Heart left ventricle (tissue), 16 donors: ENCODE data around the gene NLRX1. TPM values are rescaled to one million over a fixed set of nuclear protein-coding genes. Genes with fewer than 3 reads are reported as not detected.

Experiments used
- ATAC-seq, 4 donors: fragments of 200-7000 bp; cut with Tn5 transposase; one replicate each; pipeline ENCODE4 v1.9.1; 2020 to 2022; ENCODE audit warnings: moderate library complexity in 4 of 4, mild to moderate bottlenecking in 3 of 4, moderate number of reproducible peaks in 1 of 4
- DNase-seq, 5 donors: peaks; one replicate each; pipeline ENCODE4 v3.0.0-alpha.2; 2020
- H3K27ac ChIP-seq, 12 donors: fragments of 200-600 bp; sonication (generic) in 4 of 12; one replicate each; pipeline versions ENCODE4 v1.5.0 to v1.8.0; 2016 to 2022; ENCODE audit warnings: mild to moderate bottlenecking in 2 of 12
- H3K27me3 ChIP-seq, 9 donors: fragments of 200-600 bp; sonication (generic) in 2 of 9; one replicate each; pipeline versions ENCODE4 v1.5.1 to v1.8.0; 2016 to 2022; ENCODE audit warnings: mild to moderate bottlenecking in 3 of 9
- H3K36me3 ChIP-seq, 9 donors: fragments of 200-600 bp; sonication (generic) in 2 of 9; one replicate each; pipeline versions ENCODE4 v1.5.0 to v1.8.0; 2018 to 2022; ENCODE audit warnings: mild to moderate bottlenecking in 2 of 9
- H3K4me1 ChIP-seq, 12 donors: fragments of 200-600 bp; sonication (generic) in 4 of 12; one replicate each; pipeline versions ENCODE4 v1.5.0 to v1.8.0; 2016 to 2022; ENCODE audit warnings: mild to moderate bottlenecking in 3 of 12
- H3K4me3 ChIP-seq, 12 donors: fragments of 200-600 bp; sonication (generic) in 4 of 12; one replicate each; pipeline versions ENCODE4 v1.5.0 to v1.8.0; 2017 to 2022; ENCODE audit warnings: mild to moderate bottlenecking in 9 of 12, moderate library complexity in 4 of 12
- H3K9me3 ChIP-seq, 12 donors: fragments of 200-600 bp; sonication (generic) in 4 of 12; one replicate each; pipeline versions ENCODE4 v1.5.0 to v1.8.0; 2016 to 2022; ENCODE audit warnings: mild to moderate bottlenecking in 1 of 12
- POLR2A ChIP-seq, 2 donors: fragments of 450-650 bp; IDR thresholded peaks; one replicate each; pipeline ENCODE4 v1.6.1; 2017; ENCODE audit warnings: antibody characterized with exemption in 2 of 2, mild to moderate bottlenecking in 2 of 2, moderate library complexity in 2 of 2
- WGBS, 4 donors: extraction: QIAGEN DNeasy Blood & Tissue Kit in 2 of 4; methylation state at CpG; one replicate each; pipeline versions ENCODE4 v1.1.5 to v1.1.7; 2013 to 2018; 5-methylcytosine and 5-hydroxymethylcytosine counted together
- intact Hi-C, 10 donors: fragments of 100-400 bp; cut with DNase I; formaldehyde crosslinking; loops; one replicate each; pipeline versions ENCODE4 v1.11.1 to v1.14.2; 2022
- polyA plus RNA-seq, 2 donors: library from polyadenylated mRNA; stranded (reverse); fragments of 200-250 nt; gene quantifications; one replicate each; pipeline ENCODE4 v1.2.3, GENCODE V29; 2013
- total RNA-seq, 9 donors: library from RNA; depleted of rRNA in 2 of 9; stranded (reverse); fragments of >200 nt in 2 of 9; fragmentation: NEBNext Ultra II Directional in 3 of 9; extraction: Animal tissue kit (Norgen Biotek cat#: 25700) in 3 of 9; gene quantifications; one replicate each; pipeline versions ENCODE4 v1.1.0 to v1.2.4, GENCODE V29; 2016 to 2023
- TF ChIP-seq, protein P1 (sequence below), 12 donors: fragments of 200-600 bp; sonication (generic) in 4 of 12; IDR thresholded peaks; one replicate each; pipeline versions ENCODE4 v1.5.0 to v1.8.0; 2018 to 2022; ENCODE audit warnings: antibody characterized with exemption in 12 of 12, mild to moderate bottlenecking in 5 of 12
- donor health status: ischemic (EF 13 %, LVEDD 7.1; RV severe dilation, severe dysfunction).
- donor health status: healthy with polysubstance abuse.
- donor health status: DM: no; HTN: yes; CAD: no.
- donor health status: DM: no; HTN: no; CAD: no.
- donor health status: ischemic (EF 25% LVEDD 6.9; RV normal size, moderate dysfunction).
- donor health status: ischemic (EF 25% LVEDD 5.7; RV mildly dilated, moderate dysfunction).
- donor health status: healthy.
- donor health status: DM: yes; HTN: yes; CAD: no.
- donor health status: ischemic (EF 35%, LVEDD 5.7; RV mildly dilated, moderate dysfunction).
- donor health status: nonischemic (EF 11% LVEDD 7.7; RV severe dilation, severe dysfunction).
- donor health status: DM: yes; HTN: yes; CAD: no.
- donor health status: PGD.
- donor health status: ischemic (EF 29% LVEDD 5.4; RV normal size, mild dysfunction).
- donor health status: nonischemic (EF 23%, LVEDD 6.1; RV moderate dilation, normal function).

Gene NLRX1
- total and polyA plus RNA-seq, 11 donors: 10.6 to 47.0 (median 29.5) TPM

DNA sequence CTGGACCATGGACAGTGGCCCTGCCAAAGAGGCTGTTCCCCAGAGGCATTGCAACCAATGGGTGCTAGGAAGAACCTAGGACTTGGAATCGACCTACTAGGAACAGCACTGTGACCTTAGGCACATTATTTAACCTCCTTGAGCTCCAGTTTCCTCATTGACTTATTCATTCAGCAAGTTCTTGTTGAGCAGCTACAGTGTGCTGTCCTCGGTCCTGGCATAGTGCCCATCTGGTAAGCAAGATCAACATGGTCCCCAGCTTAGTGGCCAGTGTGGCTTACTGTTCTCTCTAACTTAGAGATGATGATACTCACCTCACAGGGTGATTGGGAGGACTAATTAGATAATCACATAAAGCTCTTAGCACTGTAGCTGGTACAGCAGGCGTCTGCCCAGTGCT, 11.5 kb upstream of the NLRX1 start:
- Histone ChIP-seq H3K4me3 (no peak overlapping the region), H3K4me1 (no peaks in the 10 kb centered on the region), H3K27ac (no peak overlapping the region), H3K9me3 (no peaks in the 10 kb centered on the region), H3K36me3 (no peaks in the 10 kb centered on the region), H3K27me3 (no peaks in the 10 kb centered on the region)
- intact Hi-C loops: no loop called here
- TF ChIP-seq, protein P1, sequence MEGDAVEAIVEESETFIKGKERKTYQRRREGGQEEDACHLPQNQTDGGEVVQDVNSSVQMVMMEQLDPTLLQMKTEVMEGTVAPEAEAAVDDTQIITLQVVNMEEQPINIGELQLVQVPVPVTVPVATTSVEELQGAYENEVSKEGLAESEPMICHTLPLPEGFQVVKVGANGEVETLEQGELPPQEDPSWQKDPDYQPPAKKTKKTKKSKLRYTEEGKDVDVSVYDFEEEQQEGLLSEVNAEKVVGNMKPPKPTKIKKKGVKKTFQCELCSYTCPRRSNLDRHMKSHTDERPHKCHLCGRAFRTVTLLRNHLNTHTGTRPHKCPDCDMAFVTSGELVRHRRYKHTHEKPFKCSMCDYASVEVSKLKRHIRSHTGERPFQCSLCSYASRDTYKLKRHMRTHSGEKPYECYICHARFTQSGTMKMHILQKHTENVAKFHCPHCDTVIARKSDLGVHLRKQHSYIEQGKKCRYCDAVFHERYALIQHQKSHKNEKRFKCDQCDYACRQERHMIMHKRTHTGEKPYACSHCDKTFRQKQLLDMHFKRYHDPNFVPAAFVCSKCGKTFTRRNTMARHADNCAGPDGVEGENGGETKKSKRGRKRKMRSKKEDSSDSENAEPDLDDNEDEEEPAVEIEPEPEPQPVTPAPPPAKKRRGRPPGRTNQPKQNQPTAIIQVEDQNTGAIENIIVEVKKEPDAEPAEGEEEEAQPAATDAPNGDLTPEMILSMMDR (IDR thresholded peaks at IDR 0.05): no peak
- TF ChIP-seq POLR2A (IDR thresholded peaks at IDR 0.05): no peak
- ATAC-seq: no peak
- no peak for DNase-seq
- 51 to 65% (median 57%) methylated on average over 3 of the region's 3 CpGs for WGBS, 4 donors

DNA sequence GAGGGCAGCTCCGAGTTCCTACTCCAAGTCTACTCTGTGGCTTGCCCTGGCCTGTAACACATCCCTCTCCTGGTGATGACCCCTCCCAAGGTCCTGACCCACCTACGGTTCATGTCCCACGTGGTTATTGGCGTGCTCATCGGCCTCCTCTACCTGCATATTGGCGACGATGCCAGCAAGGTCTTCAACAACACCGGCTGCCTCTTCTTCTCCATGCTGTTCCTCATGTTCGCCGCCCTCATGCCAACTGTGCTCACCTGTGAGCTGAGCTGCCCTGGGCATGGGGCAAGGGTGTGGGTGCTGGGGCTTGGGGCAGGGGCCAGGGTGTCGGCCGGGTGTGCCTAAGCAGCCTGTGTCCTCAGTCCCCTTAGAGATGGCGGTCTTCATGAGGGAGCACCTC, 10.1 kb upstream of the NLRX1 start:
- DNase-seq (no peak), ATAC-seq (no peak)
- Histone ChIP-seq H3K4me1 (no peaks in the 10 kb centered on the region), H3K36me3 (no peaks in the 10 kb centered on the region), H3K4me3 (no peak overlapping the region), H3K27ac (no peak overlapping the region), H3K27me3 (no peaks in the 10 kb centered on the region), H3K9me3 (no peaks in the 10 kb centered on the region)
- intact Hi-C loops: no loop called here
- no peak for TF ChIP-seq POLR2A (IDR thresholded peaks at IDR 0.05)
- TF ChIP-seq, protein P1 (IDR thresholded peaks at IDR 0.05): no peak
- 92 to 96% (median 95%) methylated on average over 12 to 13 of the region's 13 CpGs for WGBS, 4 donors

DNA sequence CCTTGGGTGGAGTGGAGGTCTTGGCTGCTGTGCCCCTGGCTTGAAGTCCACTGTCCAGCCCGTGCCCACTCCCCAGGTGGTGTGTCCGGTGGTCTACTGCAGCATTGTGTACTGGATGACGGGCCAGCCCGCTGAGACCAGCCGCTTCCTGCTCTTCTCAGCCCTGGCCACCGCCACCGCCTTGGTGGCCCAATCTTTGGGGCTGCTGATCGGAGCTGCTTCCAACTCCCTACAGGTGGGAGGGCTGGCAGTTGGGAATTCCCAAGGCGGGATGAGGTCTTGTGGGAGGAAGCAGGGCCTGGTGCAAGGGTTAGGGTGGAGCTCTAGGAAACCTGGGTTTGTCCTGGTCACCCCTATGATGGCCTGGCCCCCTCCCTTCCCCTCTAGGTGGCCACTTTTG, 8.4 kb upstream of the NLRX1 start:
- no peak for ATAC-seq
- Histone ChIP-seq H3K4me3 (no peak overlapping the region), H3K36me3 (no peaks in the 10 kb centered on the region), H3K9me3 (no peaks in the 10 kb centered on the region), H3K27me3 (no peaks in the 10 kb centered on the region), H3K27ac (no peak overlapping the region), H3K4me1 (no peaks in the 10 kb centered on the region)
- intact Hi-C loops: no loop called here
- 92 to 95% (median 95%) methylated on average over 8 to 9 of the region's 9 CpGs for WGBS, 4 donors
- no peak for DNase-seq
- TF ChIP-seq POLR2A (IDR thresholded peaks at IDR 0.05): no peak
- TF ChIP-seq, protein P1 (IDR thresholded peaks at IDR 0.05): no peak

DNA sequence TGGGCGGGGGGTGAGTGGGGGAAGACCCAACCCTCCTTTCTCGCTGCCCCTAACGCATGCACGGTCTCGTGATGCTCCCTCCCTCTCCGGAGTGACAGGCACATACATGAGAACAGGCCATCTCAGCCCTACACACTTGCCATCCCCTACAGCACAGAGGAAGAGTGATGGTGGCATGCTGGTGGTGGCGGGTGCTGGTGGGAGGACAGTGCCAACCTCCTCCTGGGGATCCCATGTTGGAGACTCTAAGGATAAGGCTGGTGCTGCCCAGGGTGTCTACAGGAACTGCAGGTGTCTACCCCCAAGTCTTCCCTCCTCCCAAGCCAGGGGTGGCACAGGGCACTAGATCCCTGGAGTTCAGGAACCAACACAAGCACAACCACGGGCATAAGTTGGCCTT, 6.7 kb upstream of the NLRX1 start:
- TF ChIP-seq POLR2A (IDR thresholded peaks at IDR 0.05): no peak
- TF ChIP-seq, protein P1 (IDR thresholded peaks at IDR 0.05): no peak

More for the DNA sequence above, 6.7 kb upstream of the NLRX1 start:
- Histone ChIP-seq H3K36me3 (no peaks in the 10 kb centered on the region), H3K4me3 (no peak overlapping the region), H3K9me3 (no peaks in the 10 kb centered on the region), H3K27me3 (no peaks in the 10 kb centered on the region), H3K27ac (no peak overlapping the region), H3K4me1 (no peaks in the 10 kb centered on the region)
- DNase-seq (no peak), ATAC-seq (no peak)
- intact Hi-C loops: no loop called here
- 81 to 90% (median 87%) methylated on average over 8 of the region's 8 CpGs for WGBS, 4 donors
